Measurements from ENCODE around the gene AUNIP. TPM values are rescaled to one million over a fixed set of nuclear protein-coding genes. Genes with fewer than 3 reads are reported as not detected.

Gene AUNIP
- total RNA-seq, 6 donors from 2014 or later = 0.43 to 1.1 (median 0.74) TPM; not detected in 3

- Histone ChIP-seq H3K4me3 (peak overlapping the region; percentile 40 to 77 (median 68)), H3K4me1 (peaks cover 55 to 92% (median 71%) of the 10 kb centered on the region in 4 donors), H3K36me3 (peaks cover 0 to 9% (median 2%) of the 10 kb centered on the region in 4 donors), H3K27me3 (no peaks in the 10 kb centered on the region), H3K9me3 (no peaks in the 10 kb centered on the region), H3K27ac (peak overlapping the region; percentile 68 to 89 (median 83))
- 54% methylated on average over 13 to 15 of the region's 15 CpGs for WGBS, 2 donors
- DNase-seq (no peak), ATAC-seq (ENCODE audit: low FRiP score in 2 of 2) (peak in 1 of 2 donors; percentile 9)
- TF ChIP-seq POLR2A (IDR thresholded peaks at IDR 0.05) = no peak
- TF ChIP-seq EP300 (IDR thresholded peaks at IDR 0.05) = no peak
- no peak for TF ChIP-seq CTCF (IDR thresholded peaks at IDR 0.05)
- no peak for TF ChIP-seq POLR2AphosphoS5 (IDR thresholded peaks at IDR 0.05)
These were observed 58.4 kb downstream of the AUNIP start for GRCh38 chr1:25800703-25801377.

- DNase-seq = peak; percentile 79 to 91
- ATAC-seq (ENCODE audit: low FRiP score in 2 of 2) = peak; percentile 52 to 80
- no peaks in the 10 kb centered on the region for H3K9me3 ChIP-seq
- peak within 1 kb of the TSS; percentile 79 to 90 (median 88) for H3K27ac ChIP-seq
- 0 to 1% methylated on average over 1 to 27 of the region's 91 CpGs for WGBS, 2 donors
- H3K36me3 ChIP-seq = peaks cover 0 to 3% (median under 1%) of the 10 kb centered on the region in 4 donors
- H3K4me3 ChIP-seq = peak within 1 kb of the TSS; percentile 40 to 77 (median 68)
- no peaks in the 10 kb centered on the region for H3K27me3 ChIP-seq
- TF ChIP-seq EP300 (IDR thresholded peaks at IDR 0.05) = no peak
- TF ChIP-seq CTCF (IDR thresholded peaks at IDR 0.05) = no peak
- peak in 1 of 4 donors; percentile 51 for TF ChIP-seq POLR2A (IDR thresholded peaks at IDR 0.05)
- TF ChIP-seq POLR2AphosphoS5 (IDR thresholded peaks at IDR 0.05) = peak in 1 of 2 donors; percentile 57
- H3K4me1 ChIP-seq = peaks cover 49 to 85% (median 66%) of the 10 kb centered on the region in 4 donors
These were observed 59.1 kb downstream of the AUNIP start, which contains the start of gene SELENON for GRCh38 chr1:25799935-25800702. TSS of gene SELENON (plus strand) at chr1:25800193. CDS start at chr1:25800231, 38 bp downstream.

GRCh38 chr1:25799352-25799934 lies 59.8 kb downstream of the AUNIP start:
- peak overlapping the region in 3 of 4 donors; percentile 58 to 70 (median 67) for H3K4me3 ChIP-seq
- TF ChIP-seq CTCF (IDR thresholded peaks at IDR 0.05) (no peak), POLR2AphosphoS5 (IDR thresholded peaks at IDR 0.05) (peak in 1 of 2 donors; percentile 23), POLR2A (IDR thresholded peaks at IDR 0.05) (no peak)
- ATAC-seq (ENCODE audit: low FRiP score in 2 of 2) = no peak

GRCh38 chr1:25798666-25799351 lies 60.4 kb downstream of the AUNIP start:
- Histone ChIP-seq H3K27ac (peak overlapping the region in 3 of 4 donors; percentile 87 to 90 (median 88)), H3K4me1 (peaks cover 37 to 72% (median 55%) of the 10 kb centered on the region in 4 donors), H3K27me3 (no peaks in the 10 kb centered on the region), H3K9me3 (no peaks in the 10 kb centered on the region), H3K36me3 (no peaks in the 10 kb centered on the region), H3K4me3 (no peak overlapping the region)
- no peak for TF ChIP-seq POLR2AphosphoS5 (IDR thresholded peaks at IDR 0.05)
- TF ChIP-seq POLR2A (IDR thresholded peaks at IDR 0.05) = no peak
- no peak for TF ChIP-seq EP300 (IDR thresholded peaks at IDR 0.05)
- no peak for TF ChIP-seq CTCF (IDR thresholded peaks at IDR 0.05)
- no peak for DNase-seq
- 85% methylated on average over 2 to 8 of the region's 8 CpGs for WGBS, 2 donors
- no peak for ATAC-seq (ENCODE audit: low FRiP score in 2 of 2)

More at GRCh38 chr1:25799352-25799934, 59.8 kb downstream of the AUNIP start:
- WGBS, 2 donors = 19 to 22% methylated on average over 8 to 12 of the region's 12 CpGs
- DNase-seq = no peak
- no peaks in the 10 kb centered on the region for H3K9me3 ChIP-seq
- peak overlapping the region; percentile 79 to 90 (median 88) for H3K27ac ChIP-seq
- no peaks in the 10 kb centered on the region for H3K36me3 ChIP-seq
- H3K27me3 ChIP-seq = no peaks in the 10 kb centered on the region
- peaks cover 43 to 79% (median 61%) of the 10 kb centered on the region in 4 donors for H3K4me1 ChIP-seq

Measured in upper lobe of left lung (tissue), 6 donors.